Measurements from ENCODE around the gene CDH23. TPM values are rescaled to one million over a fixed set of nuclear protein-coding genes. Genes with fewer than 3 reads are reported as not detected.
"Not testable (repeated sequence)": the region's sequence is repeated elsewhere in the genome, so short reads cannot be mapped to it uniquely, and the experiment has no call there.

Gene CDH23
- total and polyA plus RNA-seq, 5 donors = 2.4 to 6.3 (median 5.2) TPM

DNA sequence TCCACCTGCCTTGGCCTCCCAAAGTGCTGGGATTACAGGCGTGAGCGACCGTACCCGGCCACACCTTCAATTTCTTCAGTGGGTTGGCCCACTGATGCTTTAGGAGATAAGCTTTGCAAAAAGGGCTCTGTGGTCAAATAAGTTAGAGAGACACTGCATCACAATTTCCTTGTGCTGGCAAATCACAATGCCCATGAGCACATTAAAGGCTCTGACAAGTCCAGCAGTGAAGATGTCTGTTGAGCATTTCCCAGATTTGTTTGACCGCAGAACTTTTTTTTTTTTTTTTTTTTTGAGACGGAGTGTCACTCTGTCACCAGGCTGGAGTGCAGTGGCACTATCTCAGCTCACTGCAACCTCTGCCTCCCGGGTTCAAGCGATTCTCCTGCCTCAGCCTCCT is 203.5 kb downstream of the CDH23 start:
- DNase-seq; H3K4me3 ChIP-seq (ENCODE audit: low read length); ATAC-seq; H3K4me1 ChIP-seq (ENCODE audit: control insufficient read depth, insufficient read depth, low read length); H3K27me3 ChIP-seq (ENCODE audit: control insufficient read depth, insufficient read depth); H3K27ac ChIP-seq (ENCODE audit: low read length); H3K9me3 ChIP-seq (ENCODE audit: control insufficient read depth, low read length): not testable (repeated sequence)
- intact Hi-C loops (cut with DNase I) = loop anchor here in 1 of 4 donors (10.0 kb wide), 1 partner anchor 285 kb away; the partner anchor contains the start of gene SLC29A3
- 97% methylated on average over 8 of the region's 8 CpGs for WGBS

DNA sequence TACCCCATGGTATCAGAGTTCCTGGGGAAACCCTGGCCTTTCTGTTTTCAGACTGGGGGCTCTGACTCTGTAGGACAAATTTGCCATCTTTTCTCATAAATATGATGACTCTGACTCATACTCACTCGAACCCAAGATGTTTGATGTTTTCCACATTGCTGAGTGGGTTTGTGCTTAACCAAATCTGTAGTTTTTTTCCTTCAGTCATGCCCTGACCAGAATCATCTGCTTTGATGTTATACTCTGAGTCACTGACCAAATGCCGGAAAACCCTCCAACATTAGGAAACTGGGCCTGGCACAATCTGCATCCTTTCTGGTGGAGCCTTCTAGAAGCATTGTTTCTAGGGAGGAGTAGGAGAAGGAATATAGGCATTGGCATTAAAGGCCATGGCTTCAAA is 204.1 kb downstream of the CDH23 start:
- DNase-seq = no peak
- intact Hi-C loops (cut with DNase I) = loop anchor here in 1 of 4 donors (10.0 kb wide), 1 partner anchor 286 kb away; the partner anchor contains the start of gene SLC29A3
- ATAC-seq = no peak

DNA sequence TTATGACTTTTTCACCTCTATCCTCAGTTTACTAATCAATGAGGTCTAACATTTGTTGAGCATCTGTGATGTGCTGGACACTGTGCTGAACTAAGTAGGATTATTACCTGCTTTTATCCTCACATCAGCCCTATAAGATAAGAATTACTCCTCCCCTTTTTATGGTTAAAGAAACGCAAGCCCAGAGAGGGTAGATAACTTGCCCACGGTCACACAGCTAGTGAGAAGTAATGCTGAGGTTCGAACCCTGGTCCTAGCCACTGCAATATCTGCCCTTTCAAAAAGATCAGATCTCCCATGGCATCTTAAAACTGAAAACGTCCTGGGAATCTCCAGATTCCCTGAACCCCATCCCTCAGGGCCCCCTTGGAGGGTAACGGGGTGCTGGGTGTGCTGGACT is 204.6 kb downstream of the CDH23 start:
- DNase-seq (no peak), ATAC-seq (no peak)
- 88% methylated on average over 5 of the region's 5 CpGs for WGBS
- H3K4me1 ChIP-seq (ENCODE audit: control insufficient read depth, insufficient read depth, low read length) = no peaks in the 10 kb centered on the region
- intact Hi-C loops (cut with DNase I) = loop anchor here in 1 of 4 donors (10.0 kb wide), 1 partner anchor 286 kb away; the partner anchor contains the start of gene SLC29A3
- H3K27ac ChIP-seq (ENCODE audit: low read length) = no peak overlapping the region
- H3K9me3 ChIP-seq (ENCODE audit: control insufficient read depth, low read length) = no peaks in the 10 kb centered on the region
- no peak overlapping the region for H3K4me3 ChIP-seq (ENCODE audit: low read length)
- H3K27me3 ChIP-seq (ENCODE audit: control insufficient read depth, insufficient read depth) = no peaks in the 10 kb centered on the region

More for the DNA sequence above, 204.1 kb downstream of the CDH23 start:
- Histone ChIP-seq H3K4me1 (ENCODE audit: control insufficient read depth, insufficient read depth, low read length) (no peaks in the 10 kb centered on the region), H3K27me3 (ENCODE audit: control insufficient read depth, insufficient read depth) (no peaks in the 10 kb centered on the region), H3K4me3 (ENCODE audit: low read length) (no peak overlapping the region), H3K9me3 (ENCODE audit: control insufficient read depth, low read length) (no peaks in the 10 kb centered on the region), H3K27ac (ENCODE audit: low read length) (no peak overlapping the region)
- 59% methylated on average over 2 of the region's 2 CpGs for WGBS

DNA sequence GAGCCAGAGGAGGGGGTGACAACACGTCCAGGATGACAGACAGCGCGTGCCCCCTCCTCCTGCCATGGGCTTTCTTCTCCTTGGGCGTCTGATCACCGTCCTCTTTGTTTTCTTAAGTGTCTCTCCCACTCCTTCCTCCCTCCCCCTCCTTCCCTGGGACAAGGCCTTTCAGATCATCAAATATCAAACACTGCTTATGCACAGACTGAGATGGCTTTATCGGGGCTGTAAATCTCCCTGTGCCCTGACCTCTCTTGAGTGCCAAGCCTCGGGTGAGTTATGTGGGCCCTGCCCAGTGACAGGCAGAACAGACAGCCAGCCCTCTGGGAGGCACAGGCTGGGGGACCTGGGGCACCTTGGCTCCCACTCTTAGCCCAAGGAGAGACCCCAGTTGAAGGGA is 206.4 kb downstream of the CDH23 start:
- H3K4me1 ChIP-seq (ENCODE audit: control insufficient read depth, insufficient read depth, low read length) = no peaks in the 10 kb centered on the region
- no peaks in the 10 kb centered on the region for H3K9me3 ChIP-seq (ENCODE audit: control insufficient read depth, low read length)
- DNase-seq = no peak
- no peaks in the 10 kb centered on the region for H3K27me3 ChIP-seq (ENCODE audit: control insufficient read depth, insufficient read depth)
- WGBS = 59% methylated on average over 7 of the region's 7 CpGs
- no peak for ATAC-seq
- intact Hi-C loops (cut with DNase I) = loop anchor here in 1 of 4 donors (10.0 kb wide), 1 partner anchor 288 kb away; the partner anchor contains the start of gene SLC29A3
- H3K27ac ChIP-seq (ENCODE audit: low read length) = no peak overlapping the region
- H3K4me3 ChIP-seq (ENCODE audit: low read length) = no peak overlapping the region

DNA sequence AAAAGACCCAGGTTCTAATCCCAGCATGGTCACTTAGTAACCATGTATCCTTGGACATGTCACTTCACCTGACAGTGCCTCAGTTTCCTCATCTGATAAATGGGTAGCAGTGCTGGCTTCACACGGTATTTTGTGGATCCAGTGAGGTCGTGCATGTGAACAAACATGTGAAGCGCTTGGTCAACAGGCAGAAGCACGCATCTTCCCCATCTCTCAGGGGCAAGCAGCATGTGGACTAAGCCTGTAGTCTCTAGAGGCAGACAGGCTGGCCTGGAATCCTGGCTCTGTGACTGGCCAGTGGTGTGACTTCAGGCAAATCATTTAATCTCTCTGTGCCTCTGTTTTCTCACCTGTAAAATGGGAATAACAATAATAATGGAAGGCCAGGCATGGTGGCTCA is 207.0 kb downstream of the CDH23 start:
- ATAC-seq = no peak
- Histone ChIP-seq H3K27me3 (ENCODE audit: control insufficient read depth, insufficient read depth) (no peaks in the 10 kb centered on the region), H3K4me3 (ENCODE audit: low read length) (no peak overlapping the region), H3K4me1 (ENCODE audit: control insufficient read depth, insufficient read depth, low read length) (no peaks in the 10 kb centered on the region), H3K9me3 (ENCODE audit: control insufficient read depth, low read length) (no peaks in the 10 kb centered on the region), H3K27ac (ENCODE audit: low read length) (no peak overlapping the region)
- intact Hi-C loops (cut with DNase I) = loop anchor here in 1 of 4 donors (10.0 kb wide), 1 partner anchor 289 kb away; the partner anchor contains the start of gene SLC29A3
- 92% methylated on average over 4 of the region's 4 CpGs for WGBS
- DNase-seq = no peak

DNA sequence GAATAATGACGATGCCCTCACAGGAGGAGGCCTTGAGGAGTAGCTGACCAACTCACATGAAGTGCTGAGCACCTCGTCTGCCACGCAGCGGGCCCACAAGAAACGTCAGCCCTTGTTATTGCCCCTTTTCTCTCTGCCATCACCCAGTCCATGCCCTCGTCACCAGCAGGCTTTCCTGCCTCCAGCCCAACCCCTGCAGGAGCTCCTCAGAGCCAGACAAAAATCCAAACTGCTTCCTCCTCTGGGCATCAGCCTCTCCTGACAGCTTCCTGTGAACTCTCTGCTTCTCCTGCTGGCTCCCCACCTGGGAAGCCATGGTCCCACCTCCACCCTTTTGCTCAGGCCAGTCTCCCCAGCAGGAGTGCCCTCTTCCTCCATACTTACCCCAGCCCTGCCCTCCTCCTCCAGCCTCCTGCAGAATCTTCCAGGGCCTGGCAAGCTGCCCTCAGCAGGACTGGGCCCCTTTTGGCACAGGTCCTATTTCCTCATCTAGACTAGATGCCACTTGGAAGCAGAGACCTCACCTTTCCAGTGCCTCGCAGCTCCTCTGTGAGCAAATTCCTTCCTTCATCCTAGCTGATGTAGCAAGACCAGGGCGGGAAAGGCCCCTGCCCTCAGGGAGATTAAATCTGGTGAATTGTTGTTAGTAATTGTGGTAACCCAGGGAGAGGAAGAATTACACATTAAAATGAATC is 207.8 kb downstream of the CDH23 start:
- ATAC-seq (no peak), DNase-seq (no peak)
- Histone ChIP-seq H3K4me1 (ENCODE audit: control insufficient read depth, insufficient read depth, low read length) (no peaks in the 10 kb centered on the region), H3K27ac (ENCODE audit: low read length) (no peak overlapping the region), H3K27me3 (ENCODE audit: control insufficient read depth, insufficient read depth) (no peaks in the 10 kb centered on the region), H3K9me3 (ENCODE audit: control insufficient read depth, low read length) (no peaks in the 10 kb centered on the region), H3K4me3 (ENCODE audit: low read length) (no peak overlapping the region)
- intact Hi-C loops (cut with DNase I) = loop anchor here in 1 of 4 donors (10.0 kb wide), 1 partner anchor 290 kb away; the partner anchor contains the start of gene SLC29A3
- 86% methylated on average over 8 of the region's 8 CpGs for WGBS

DNA sequence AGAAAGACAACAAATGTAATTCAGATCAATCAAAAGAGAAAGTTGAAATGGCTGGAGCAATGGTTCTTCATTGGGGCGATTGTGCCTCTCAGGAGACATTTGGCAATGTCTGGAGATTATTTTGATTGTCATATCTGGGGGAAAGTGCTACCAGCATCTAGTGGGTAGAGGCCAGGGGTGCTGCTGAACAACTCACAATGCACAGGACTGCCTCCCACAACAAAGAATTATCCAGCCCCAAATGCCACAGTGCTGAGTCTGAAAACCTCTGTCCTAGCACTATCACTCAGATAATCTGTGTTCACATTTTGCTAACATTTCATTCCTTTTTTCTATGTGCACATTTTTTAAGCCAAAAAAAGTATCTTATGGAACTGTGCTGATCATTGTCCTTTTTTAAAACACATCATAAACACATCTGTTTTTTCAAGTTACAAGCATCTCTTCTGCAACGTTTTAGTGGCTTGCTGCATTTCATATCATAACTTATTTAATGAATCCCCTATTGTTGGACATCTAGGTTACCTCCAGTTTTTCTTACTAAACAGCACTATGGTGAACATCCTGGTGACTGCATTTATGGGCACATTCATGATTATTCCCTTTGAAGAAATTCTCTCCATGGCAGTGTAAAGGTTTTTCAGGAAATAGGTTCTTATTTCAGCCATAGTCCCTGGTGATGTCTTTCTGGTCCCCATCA is 208.7 kb downstream of the CDH23 start:
- H3K4me1 ChIP-seq (ENCODE audit: control insufficient read depth, insufficient read depth, low read length) = no peaks in the 10 kb centered on the region
- H3K27me3 ChIP-seq (ENCODE audit: control insufficient read depth, insufficient read depth) = no peaks in the 10 kb centered on the region
- intact Hi-C loops (cut with DNase I) = loop anchor here in 1 of 4 donors (10.0 kb wide), 1 partner anchor 291 kb away; the partner anchor contains the start of gene SLC29A3
- DNase-seq (no peak), ATAC-seq (no peak)
- no peak overlapping the region for H3K27ac ChIP-seq (ENCODE audit: low read length)
- H3K4me3 ChIP-seq (ENCODE audit: low read length) = no peak overlapping the region
- no peaks in the 10 kb centered on the region for H3K9me3 ChIP-seq (ENCODE audit: control insufficient read depth, low read length)
- WGBS = 76% methylated on average over 2 of the region's 2 CpGs

DNA sequence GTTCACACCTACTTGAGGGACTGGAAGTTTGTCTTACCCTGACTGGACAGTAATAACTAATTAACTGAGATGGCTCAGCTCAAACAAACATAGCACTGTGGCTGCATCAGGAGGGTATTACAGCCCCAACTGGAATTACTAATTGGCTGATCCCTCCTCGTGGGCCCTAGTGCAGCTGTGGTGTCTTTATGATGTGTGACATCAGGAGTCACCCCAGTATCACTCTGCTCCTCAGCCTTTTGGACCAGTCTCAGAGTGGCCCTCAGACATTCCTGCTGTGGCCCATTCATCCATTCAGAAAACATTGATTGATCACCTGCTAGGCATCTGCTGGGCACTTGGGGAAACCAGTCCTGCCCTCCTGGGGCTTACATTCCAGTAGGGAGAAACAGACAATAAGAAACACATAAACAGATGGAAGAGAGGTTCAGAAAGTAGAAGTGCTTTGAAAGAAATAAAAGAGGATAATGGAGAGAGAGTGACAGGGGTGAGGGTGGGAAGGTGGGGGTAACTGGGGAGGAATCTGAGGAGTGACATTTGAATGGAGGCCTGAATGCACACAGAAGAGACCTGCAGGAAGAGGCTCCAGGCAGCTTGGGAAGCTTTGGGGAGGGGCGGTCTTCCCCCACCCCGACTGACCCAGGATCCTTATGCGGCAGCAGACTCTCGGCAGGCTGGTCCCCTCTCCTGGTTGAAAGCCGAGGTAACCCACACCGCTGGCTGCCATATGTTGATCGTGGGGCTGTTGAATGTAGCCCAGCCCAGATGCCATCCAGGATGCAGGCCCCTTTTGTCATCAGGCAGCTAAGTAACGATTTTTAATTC is 209.7 kb downstream of the CDH23 start:
- Histone ChIP-seq H3K27ac (ENCODE audit: low read length) (no peak overlapping the region), H3K4me1 (ENCODE audit: control insufficient read depth, insufficient read depth, low read length) (no peaks in the 10 kb centered on the region), H3K27me3 (ENCODE audit: control insufficient read depth, insufficient read depth) (no peaks in the 10 kb centered on the region), H3K9me3 (ENCODE audit: control insufficient read depth, low read length) (no peaks in the 10 kb centered on the region), H3K4me3 (ENCODE audit: low read length) (no peak overlapping the region)
- 78% methylated on average over 9 of the region's 9 CpGs for WGBS
- intact Hi-C loops (cut with DNase I) = loop anchor here in 1 of 4 donors (10.0 kb wide), 1 partner anchor 292 kb away; the partner anchor contains the start of gene SLC29A3
- ATAC-seq (no peak), DNase-seq (no peak)

DNA sequence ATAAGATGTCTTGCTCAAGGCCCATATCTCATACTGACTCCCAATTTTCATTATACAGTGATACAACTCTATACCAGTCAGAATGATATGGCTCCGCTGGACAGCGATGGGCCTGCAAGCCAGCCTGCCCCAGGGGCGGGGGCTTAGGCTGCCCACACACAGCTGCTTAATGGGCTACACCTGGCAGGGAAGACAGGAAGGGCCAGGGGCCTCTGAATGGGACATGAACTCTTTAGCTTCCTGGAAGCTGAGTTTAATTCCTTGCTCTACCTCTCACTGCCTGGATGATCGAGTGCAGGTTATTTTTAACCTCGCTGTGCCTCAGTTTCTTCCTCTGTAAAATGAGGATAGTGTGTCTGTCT is 210.3 kb downstream of the CDH23 start:
- H3K4me3 ChIP-seq (ENCODE audit: low read length) = no peak overlapping the region
- no peak overlapping the region for H3K27ac ChIP-seq (ENCODE audit: low read length)
- DNase-seq = no peak
- WGBS = 86% methylated on average over 5 of the region's 5 CpGs
- no peaks in the 10 kb centered on the region for H3K27me3 ChIP-seq (ENCODE audit: control insufficient read depth, insufficient read depth)
- ATAC-seq = no peak
- intact Hi-C loops (cut with DNase I) = loop anchor here in 1 of 4 donors (10.0 kb wide), 1 partner anchor 292 kb away; the partner anchor contains the start of gene SLC29A3
- no peaks in the 10 kb centered on the region for H3K9me3 ChIP-seq (ENCODE audit: control insufficient read depth, low read length)
- H3K4me1 ChIP-seq (ENCODE audit: control insufficient read depth, insufficient read depth, low read length) = no peaks in the 10 kb centered on the region

DNA sequence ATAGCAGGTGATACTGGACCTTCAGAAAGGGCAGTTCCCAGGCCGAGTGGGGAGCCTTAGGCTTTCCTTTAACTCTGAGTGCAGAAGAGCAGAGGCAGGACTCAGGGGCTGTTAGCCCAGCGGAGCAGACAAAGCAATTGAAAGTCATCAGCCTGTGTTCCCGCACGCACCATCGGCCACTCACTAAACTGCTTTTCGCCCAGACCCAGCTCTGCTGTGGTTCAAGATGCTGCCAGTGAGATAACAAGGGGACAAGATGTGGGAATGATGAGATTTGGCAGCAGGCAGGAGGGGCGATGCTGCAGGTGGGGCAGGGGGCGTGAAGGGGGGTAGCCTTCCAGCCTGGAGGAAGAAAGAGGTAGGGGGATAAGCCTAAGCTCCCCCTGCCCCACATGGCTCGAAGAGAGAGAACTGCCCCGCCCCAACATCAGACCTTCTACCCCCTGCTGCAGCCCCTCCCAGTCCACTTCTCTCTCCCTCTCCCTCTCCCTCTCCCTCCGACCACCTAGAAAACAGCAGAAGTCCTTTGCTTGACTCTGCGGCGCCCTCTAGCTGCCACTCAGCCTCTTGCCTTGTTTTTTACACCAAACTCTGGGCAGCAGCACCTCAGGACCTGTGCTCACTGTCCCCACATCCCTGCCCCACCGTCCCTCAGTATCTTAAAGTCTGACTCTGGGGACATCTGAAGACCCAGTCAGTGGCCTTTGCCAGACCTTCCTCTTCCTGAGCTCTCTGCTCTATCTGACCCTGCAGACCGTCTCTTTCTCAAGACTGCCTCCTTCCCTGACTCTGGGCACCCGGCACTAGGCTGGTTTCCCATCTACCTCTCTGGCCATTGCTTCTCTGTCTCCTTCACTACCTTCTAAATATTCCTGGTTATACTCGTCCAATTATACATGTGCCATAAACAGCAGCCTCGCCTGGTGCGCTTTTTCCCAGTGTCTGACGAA is 212.4 kb downstream of the CDH23 start:
- no peaks in the 10 kb centered on the region for H3K9me3 ChIP-seq (ENCODE audit: control insufficient read depth, low read length)
- no peaks in the 10 kb centered on the region for H3K27me3 ChIP-seq (ENCODE audit: control insufficient read depth, insufficient read depth)
- 53% methylated on average over 20 of the region's 20 CpGs for WGBS
- peak; percentile 22 to 45 for ATAC-seq
- H3K4me1 ChIP-seq (ENCODE audit: control insufficient read depth, insufficient read depth, low read length) = peaks cover 7% of the 10 kb centered on the region
- no peak overlapping the region for H3K27ac ChIP-seq (ENCODE audit: low read length)
- DNase-seq = peak; percentile 82 to 94 (median 92)
- intact Hi-C loops (cut with DNase I) = loop anchor here in 1 of 4 donors (2.0 to 10.0 kb wide), 2 partner anchors 212 to 294 kb away; partner anchors contain the start of genes CDH23 and SLC29A3
- no peak overlapping the region for H3K4me3 ChIP-seq (ENCODE audit: low read length)

Measured in right cardiac atrium (tissue), 5 donors.